ENCODE results near the gene SPATA2L. TPM values are rescaled to one million over a fixed set of nuclear protein-coding genes. Genes with fewer than 3 reads are reported as not detected.

SPATA2L gene
- total and polyA plus RNA-seq, 2 of the 13 experiments (the other 11 are each of a cell fraction or from before 2014, with no cell fraction given), result 9.1 to 20.7 TPM

DNA sequence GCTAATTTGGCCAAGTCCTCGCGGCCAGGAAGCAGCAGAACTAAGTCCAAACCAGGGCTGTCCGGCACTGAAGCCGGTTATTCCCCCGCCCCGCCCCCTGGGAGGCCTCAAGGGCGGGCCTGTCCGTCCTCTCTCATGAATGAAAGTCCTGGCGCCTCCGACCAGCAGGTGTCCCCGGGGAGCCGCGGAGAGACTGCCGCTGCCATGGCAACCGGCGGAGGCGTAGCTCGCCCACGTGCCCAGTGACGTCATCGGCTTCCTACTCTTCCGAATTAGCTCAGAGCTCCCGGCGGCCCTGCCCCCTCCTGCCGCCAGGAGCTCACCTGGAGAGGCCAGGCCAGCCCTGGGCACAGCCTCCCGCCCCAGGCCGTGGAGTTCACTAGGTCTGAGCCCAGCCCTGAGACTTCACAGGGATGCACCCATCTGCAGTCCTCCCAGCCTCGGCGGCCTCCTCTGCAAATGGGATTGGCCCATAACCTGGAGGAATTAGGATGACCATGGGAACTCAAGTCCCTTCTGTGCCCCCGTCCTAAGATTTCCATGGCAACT is 1.3 kb downstream of the SPATA2L start (continued):
- TF ChIP-seq ZNF354B (CRISPR knock-in tag; IDR thresholded peaks at IDR 0.05) (no peak), HMG20A (CRISPR knock-in tag; IDR thresholded peaks at IDR 0.05; ENCODE audit: borderline replicate concordance) (no peak; the same call in 1 of the 2 replicates), ZNF251 (CRISPR knock-in tag; IDR thresholded peaks at IDR 0.05) (no peak), FOXK2 (IDR thresholded peaks at IDR 0.05) (no peak), PRPF4 (IDR thresholded peaks at IDR 0.05; ENCODE audit: low read depth, low read length, poor library complexity, severe bottlenecking) (no peak), ZNF496 (CRISPR knock-in tag; IDR thresholded peaks at IDR 0.05; ENCODE audit: insufficient replicate concordance) (no peak), DMAP1 (CRISPR knock-in tag; IDR thresholded peaks at IDR 0.05) (peak; percentile 40; the same call in 1 of the 2 replicates), HNF4A (CRISPR knock-in tag; IDR thresholded peaks at IDR 0.05) (peak; percentile 74), SMAD1 (CRISPR knock-in tag; IDR thresholded peaks at IDR 0.05; ENCODE audit: borderline replicate concordance, low read depth) (peak; percentile 95; the same call in 1 of the 2 replicates), NCOA2 (CRISPR knock-in tag; IDR thresholded peaks at IDR 0.05) (peak; percentile 58; the same call in 1 of the 2 replicates), JDP2 (CRISPR knock-in tag; IDR thresholded peaks at IDR 0.05; ENCODE audit: borderline replicate concordance) (no peak), JUNB (CRISPR knock-in tag; IDR thresholded peaks at IDR 0.05; ENCODE audit: borderline replicate concordance) (no peak), ZNF737 (CRISPR knock-in tag; IDR thresholded peaks at IDR 0.05; ENCODE audit: borderline replicate concordance) (no peak), HOXA9 (CRISPR knock-in tag; IDR thresholded peaks at IDR 0.05; ENCODE audit: borderline replicate concordance) (no peak)
- TF ChIP-seq, protein P1, sequence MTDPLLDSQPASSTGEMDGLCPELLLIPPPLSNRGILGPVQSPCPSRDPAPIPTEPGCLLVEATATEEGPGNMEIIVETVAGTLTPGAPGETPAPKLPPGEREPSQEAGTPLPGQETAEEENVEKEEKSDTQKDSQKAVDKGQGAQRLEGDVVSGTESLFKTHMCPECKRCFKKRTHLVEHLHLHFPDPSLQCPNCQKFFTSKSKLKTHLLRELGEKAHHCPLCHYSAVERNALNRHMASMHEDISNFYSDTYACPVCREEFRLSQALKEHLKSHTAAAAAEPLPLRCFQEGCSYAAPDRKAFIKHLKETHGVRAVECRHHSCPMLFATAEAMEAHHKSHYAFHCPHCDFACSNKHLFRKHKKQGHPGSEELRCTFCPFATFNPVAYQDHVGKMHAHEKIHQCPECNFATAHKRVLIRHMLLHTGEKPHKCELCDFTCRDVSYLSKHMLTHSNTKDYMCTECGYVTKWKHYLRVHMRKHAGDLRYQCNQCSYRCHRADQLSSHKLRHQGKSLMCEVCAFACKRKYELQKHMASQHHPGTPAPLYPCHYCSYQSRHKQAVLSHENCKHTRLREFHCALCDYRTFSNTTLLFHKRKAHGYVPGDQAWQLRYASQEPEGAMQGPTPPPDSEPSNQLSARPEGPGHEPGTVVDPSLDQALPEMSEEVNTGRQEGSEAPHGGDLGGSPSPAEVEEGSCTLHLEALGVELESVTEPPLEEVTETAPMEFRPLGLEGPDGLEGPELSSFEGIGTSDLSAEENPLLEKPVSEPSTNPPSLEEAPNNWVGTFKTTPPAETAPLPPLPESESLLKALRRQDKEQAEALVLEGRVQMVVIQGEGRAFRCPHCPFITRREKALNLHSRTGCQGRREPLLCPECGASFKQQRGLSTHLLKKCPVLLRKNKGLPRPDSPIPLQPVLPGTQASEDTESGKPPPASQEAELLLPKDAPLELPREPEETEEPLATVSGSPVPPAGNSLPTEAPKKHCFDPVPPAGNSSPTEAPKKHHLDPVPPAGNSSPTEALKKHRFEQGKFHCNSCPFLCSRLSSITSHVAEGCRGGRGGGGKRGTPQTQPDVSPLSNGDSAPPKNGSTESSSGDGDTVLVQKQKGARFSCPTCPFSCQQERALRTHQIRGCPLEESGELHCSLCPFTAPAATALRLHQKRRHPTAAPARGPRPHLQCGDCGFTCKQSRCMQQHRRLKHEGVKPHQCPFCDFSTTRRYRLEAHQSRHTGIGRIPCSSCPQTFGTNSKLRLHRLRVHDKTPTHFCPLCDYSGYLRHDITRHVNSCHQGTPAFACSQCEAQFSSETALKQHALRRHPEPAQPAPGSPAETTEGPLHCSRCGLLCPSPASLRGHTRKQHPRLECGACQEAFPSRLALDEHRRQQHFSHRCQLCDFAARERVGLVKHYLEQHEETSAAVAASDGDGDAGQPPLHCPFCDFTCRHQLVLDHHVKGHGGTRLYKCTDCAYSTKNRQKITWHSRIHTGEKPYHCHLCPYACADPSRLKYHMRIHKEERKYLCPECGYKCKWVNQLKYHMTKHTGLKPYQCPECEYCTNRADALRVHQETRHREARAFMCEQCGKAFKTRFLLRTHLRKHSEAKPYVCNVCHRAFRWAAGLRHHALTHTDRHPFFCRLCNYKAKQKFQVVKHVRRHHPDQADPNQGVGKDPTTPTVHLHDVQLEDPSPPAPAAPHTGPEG (CRISPR knock-in tag; IDR thresholded peaks at IDR 0.05), result 0 out of 2 replicates have a peak, but pooled peaks have one; percentile 11
- TF ChIP-seq, protein P2, sequence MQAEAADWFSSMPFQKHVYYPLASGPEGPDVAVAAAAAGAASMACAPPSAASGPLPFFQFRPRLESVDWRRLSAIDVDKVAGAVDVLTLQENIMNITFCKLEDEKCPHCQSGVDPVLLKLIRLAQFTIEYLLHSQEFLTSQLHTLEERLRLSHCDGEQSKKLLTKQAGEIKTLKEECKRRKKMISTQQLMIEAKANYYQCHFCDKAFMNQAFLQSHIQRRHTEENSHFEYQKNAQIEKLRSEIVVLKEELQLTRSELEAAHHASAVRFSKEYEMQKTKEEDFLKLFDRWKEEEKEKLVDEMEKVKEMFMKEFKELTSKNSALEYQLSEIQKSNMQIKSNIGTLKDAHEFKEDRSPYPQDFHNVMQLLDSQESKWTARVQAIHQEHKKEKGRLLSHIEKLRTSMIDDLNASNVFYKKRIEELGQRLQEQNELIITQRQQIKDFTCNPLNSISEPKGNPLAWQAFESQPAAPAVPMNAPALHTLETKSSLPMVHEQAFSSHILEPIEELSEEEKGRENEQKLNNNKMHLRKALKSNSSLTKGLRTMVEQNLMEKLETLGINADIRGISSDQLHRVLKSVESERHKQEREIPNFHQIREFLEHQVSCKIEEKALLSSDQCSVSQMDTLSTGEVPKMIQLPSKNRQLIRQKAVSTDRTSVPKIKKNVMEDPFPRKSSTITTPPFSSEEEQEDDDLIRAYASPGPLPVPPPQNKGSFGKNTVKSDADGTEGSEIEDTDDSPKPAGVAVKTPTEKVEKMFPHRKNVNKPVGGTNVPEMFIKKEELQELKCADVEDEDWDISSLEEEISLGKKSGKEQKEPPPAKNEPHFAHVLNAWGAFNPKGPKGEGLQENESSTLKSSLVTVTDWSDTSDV (CRISPR knock-in tag; IDR thresholded peaks at IDR 0.05), result no peak
- TF ChIP-seq, protein P3, sequence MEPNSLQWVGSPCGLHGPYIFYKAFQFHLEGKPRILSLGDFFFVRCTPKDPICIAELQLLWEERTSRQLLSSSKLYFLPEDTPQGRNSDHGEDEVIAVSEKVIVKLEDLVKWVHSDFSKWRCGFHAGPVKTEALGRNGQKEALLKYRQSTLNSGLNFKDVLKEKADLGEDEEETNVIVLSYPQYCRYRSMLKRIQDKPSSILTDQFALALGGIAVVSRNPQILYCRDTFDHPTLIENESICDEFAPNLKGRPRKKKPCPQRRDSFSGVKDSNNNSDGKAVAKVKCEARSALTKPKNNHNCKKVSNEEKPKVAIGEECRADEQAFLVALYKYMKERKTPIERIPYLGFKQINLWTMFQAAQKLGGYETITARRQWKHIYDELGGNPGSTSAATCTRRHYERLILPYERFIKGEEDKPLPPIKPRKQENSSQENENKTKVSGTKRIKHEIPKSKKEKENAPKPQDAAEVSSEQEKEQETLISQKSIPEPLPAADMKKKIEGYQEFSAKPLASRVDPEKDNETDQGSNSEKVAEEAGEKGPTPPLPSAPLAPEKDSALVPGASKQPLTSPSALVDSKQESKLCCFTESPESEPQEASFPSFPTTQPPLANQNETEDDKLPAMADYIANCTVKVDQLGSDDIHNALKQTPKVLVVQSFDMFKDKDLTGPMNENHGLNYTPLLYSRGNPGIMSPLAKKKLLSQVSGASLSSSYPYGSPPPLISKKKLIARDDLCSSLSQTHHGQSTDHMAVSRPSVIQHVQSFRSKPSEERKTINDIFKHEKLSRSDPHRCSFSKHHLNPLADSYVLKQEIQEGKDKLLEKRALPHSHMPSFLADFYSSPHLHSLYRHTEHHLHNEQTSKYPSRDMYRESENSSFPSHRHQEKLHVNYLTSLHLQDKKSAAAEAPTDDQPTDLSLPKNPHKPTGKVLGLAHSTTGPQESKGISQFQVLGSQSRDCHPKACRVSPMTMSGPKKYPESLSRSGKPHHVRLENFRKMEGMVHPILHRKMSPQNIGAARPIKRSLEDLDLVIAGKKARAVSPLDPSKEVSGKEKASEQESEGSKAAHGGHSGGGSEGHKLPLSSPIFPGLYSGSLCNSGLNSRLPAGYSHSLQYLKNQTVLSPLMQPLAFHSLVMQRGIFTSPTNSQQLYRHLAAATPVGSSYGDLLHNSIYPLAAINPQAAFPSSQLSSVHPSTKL (CRISPR knock-in tag; IDR thresholded peaks at IDR 0.05), result peak; percentile 62
